Astrocyte (in vitro differentiated cells and primary cell): ENCODE results near the gene OPA3. TPM values are rescaled to one million over a fixed set of nuclear protein-coding genes. Genes with fewer than 3 reads are reported as not detected.

ENCODE experiments used
- DNase-seq: peaks from one replicate; pipeline ENCODE4 v3.0.0-alpha.2; 2010; ENCODE audit warnings: low read depth
- FAIRE-seq: peaks from 2 replicates; lab custom pipeline; 2011; peaks lifted over from hg19 to GRCh38; lab: Jason Lieb, UNC
- H2AFZ ChIP-seq: 2 replicates; pipeline ENCODE4 v1.6.0; 2012; ENCODE audit warnings: low read depth, low read length, inconsistent platforms
- H3K27ac ChIP-seq: 2 replicates; pipeline ENCODE4 v1.5.1; 2011; ENCODE audit warnings: low read depth, low read length, inconsistent platforms
- H3K27me3 ChIP-seq: 2 replicates; pipeline ENCODE4 v1.6.0; 2011; ENCODE audit warnings: low read length, inconsistent platforms; ENCODE audit not compliant: insufficient read depth
- H3K36me3 ChIP-seq: 2 replicates; pipeline ENCODE4 v1.5.1; 2011; ENCODE audit warnings: low read length, inconsistent platforms; ENCODE audit not compliant: insufficient read depth
- H3K4me1 ChIP-seq: 2 replicates; pipeline ENCODE4 v1.5.1; 2011; ENCODE audit warnings: low read length, inconsistent platforms; ENCODE audit not compliant: insufficient read depth
- H3K4me2 ChIP-seq: 2 replicates; pipeline ENCODE4 v1.6.0; 2012; ENCODE audit warnings: low read length, inconsistent platforms
- H3K4me3 ChIP-seq: 2 replicates; pipeline ENCODE4 v1.5.1; 2011; ENCODE audit warnings: low read depth, mild to moderate bottlenecking, low read length, inconsistent platforms; ENCODE audit not compliant: insufficient read depth
- H3K79me2 ChIP-seq: 2 replicates; pipeline ENCODE4 v1.6.0; 2012; ENCODE audit warnings: mild to moderate bottlenecking, low read length, inconsistent platforms; ENCODE audit not compliant: insufficient read depth
- H3K9ac ChIP-seq: 2 replicates; pipeline ENCODE4 v1.6.0; 2012; ENCODE audit warnings: mild to moderate bottlenecking, low read length, inconsistent platforms
- H3K9me3 ChIP-seq: 2 replicates; pipeline ENCODE4 v1.5.1; 2012; ENCODE audit warnings: low read depth, mild to moderate bottlenecking, low read length, inconsistent platforms; ENCODE audit not compliant: insufficient read depth
- H4K20me1 ChIP-seq: 2 replicates; pipeline ENCODE4 v1.6.0; 2012; ENCODE audit warnings: low read length, inconsistent platforms; ENCODE audit not compliant: insufficient read depth
- H3K27ac Mint-ChIP-seq: one replicate; pipeline ENCODE4 v1.8.0; 2021; ENCODE audit warnings: mild to moderate bottlenecking, mixed read lengths; ENCODE audit not compliant: unreplicated experiment
- H3K27me3 Mint-ChIP-seq: one replicate; pipeline ENCODE4 v1.8.0; 2021; ENCODE audit warnings: low read depth, mixed read lengths; ENCODE audit not compliant: unreplicated experiment
- H3K36me3 Mint-ChIP-seq: one replicate; pipeline ENCODE4 v1.8.0; 2021; ENCODE audit warnings: low read depth, mixed read lengths; ENCODE audit not compliant: unreplicated experiment
- H3K4me1 Mint-ChIP-seq: one replicate; pipeline ENCODE4 v1.8.0; 2021; ENCODE audit warnings: low read depth, mixed read lengths; ENCODE audit not compliant: unreplicated experiment
- H3K4me3 Mint-ChIP-seq: one replicate; pipeline ENCODE4 v1.8.0; 2021; ENCODE audit warnings: mild to moderate bottlenecking, moderate library complexity, mixed read lengths; ENCODE audit not compliant: unreplicated experiment
- H3K9me3 Mint-ChIP-seq: one replicate; pipeline ENCODE4 v1.8.0; 2021; ENCODE audit warnings: mild to moderate bottlenecking, mixed read lengths; ENCODE audit not compliant: unreplicated experiment
- CTCF ChIP-seq: IDR thresholded peaks from 2 replicates; pipeline ENCODE4 v1.5.1; 2011; ENCODE audit warnings: low read depth, mild to moderate bottlenecking, inconsistent platforms, low read length, moderate library complexity; ENCODE audit not compliant: insufficient read depth
- EZH2 ChIP-seq: IDR thresholded peaks from 2 replicates; pipeline ENCODE4 v1.6.1; 2012; ENCODE audit warnings: mild to moderate bottlenecking, low read length, inconsistent platforms; ENCODE audit not compliant: insufficient read depth
- total RNA-seq: library from RNA; stranded (reverse); gene quantifications from 2 replicates; pipeline ENCODE4 v1.2.1, GENCODE V29; 2021

Gene OPA3
- total RNA-seq, 1 donor from 2014 or later: 12.8 TPM

DNA sequence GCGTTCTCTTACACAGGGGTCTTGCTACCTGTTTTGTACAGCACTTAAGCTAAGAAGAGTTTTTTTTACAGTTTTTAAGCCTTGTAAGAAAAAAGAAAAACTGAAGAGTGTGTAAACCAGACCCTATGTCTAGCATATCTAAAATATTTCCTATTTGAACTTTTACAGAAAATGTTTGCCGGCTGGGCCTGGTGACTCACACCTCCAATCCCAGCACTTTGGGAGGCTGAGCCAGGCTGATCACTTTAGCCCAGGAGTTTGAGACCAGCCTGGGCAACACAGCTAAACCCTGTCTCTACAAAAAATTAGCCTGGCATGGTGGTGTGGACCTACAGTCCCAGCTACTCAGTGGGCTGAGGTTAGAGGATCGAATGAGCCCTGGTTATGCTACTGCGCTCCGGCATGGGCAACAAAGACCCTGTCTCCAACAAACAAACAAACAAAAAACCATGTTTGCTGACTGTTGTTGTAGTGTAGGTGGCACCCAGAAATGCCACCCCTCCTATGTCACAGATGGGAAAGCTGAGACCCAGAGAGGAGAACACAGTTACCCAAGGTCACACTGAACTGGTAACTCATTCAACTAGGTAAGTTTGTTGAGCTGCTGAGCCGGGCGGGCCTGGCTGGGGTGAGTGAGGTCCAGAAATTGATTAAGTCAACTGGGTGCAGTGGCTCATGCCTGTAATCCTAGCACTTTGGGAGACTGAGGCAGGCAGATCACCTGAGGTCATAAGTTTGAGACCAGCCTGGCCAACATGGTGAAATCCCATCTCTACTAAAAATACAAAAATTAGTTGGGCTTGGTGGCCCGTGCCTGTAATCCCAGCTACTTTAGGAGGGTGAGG, 79.2 kb downstream of the OPA3 start:
- Mint-ChIP-seq H3K36me3 (peaks cover 1% of the 10 kb centered on the region), H3K27ac (peak overlapping the region; percentile 91), H3K27me3 (peaks cover 7% of the 10 kb centered on the region), H3K9me3 (no peaks in the 10 kb centered on the region), H3K4me3 (peak overlapping the region; percentile 68), H3K4me1 (peaks cover 6% of the 10 kb centered on the region)
- Histone ChIP-seq H3K27ac (peak overlapping the region; percentile 87), H3K36me3 (peaks cover 1% of the 10 kb centered on the region), H3K4me3 (no peak overlapping the region), H4K20me1 (peaks cover 13% of the 10 kb centered on the region), H3K27me3 (no peaks in the 10 kb centered on the region), H3K79me2 (peaks cover 35% of the 10 kb centered on the region), H3K9ac (no peak overlapping the region), H3K9me3 (no peaks in the 10 kb centered on the region), H3K4me2 (peak overlapping the region; percentile 100), H2AFZ (no peak overlapping the region), H3K4me1 (peaks cover 23% of the 10 kb centered on the region)
- no peak for TF ChIP-seq EZH2
- no peak for TF ChIP-seq CTCF
- FAIRE-seq (no peak), DNase-seq (peak; percentile 19)

DNA sequence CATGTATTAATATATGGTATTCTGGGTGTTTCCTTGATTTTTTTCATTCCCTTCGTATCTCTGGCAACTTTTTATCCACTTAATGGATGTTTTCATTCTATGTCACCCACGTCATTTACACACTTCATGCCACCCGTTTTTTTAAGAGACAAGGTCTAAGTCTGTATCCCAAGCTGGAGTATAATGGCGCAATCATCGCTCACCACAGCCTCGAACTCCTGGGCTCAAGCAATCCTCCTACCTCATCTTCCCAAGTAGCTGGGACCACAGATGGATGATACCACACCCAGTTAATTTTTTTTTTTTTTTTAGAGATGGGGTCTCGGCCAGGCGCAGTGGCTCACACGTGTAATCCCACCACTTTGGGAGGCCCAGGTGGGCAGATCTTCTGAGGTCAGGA, 80.7 kb downstream of the OPA3 start:
- Histone ChIP-seq H3K4me2 (no peak overlapping the region), H3K4me1 (peaks cover 17% of the 10 kb centered on the region), H3K9ac (no peak overlapping the region), H3K27me3 (peaks cover 8% of the 10 kb centered on the region), H3K9me3 (no peaks in the 10 kb centered on the region), H3K36me3 (no peaks in the 10 kb centered on the region), H3K79me2 (peaks cover 20% of the 10 kb centered on the region), H3K27ac (no peak overlapping the region), H3K4me3 (no peak overlapping the region), H4K20me1 (peaks cover 4% of the 10 kb centered on the region), H2AFZ (no peak overlapping the region)
- Mint-ChIP-seq H3K36me3 (no peaks in the 10 kb centered on the region), H3K27me3 (peaks cover 13% of the 10 kb centered on the region), H3K4me1 (peaks cover 6% of the 10 kb centered on the region), H3K27ac (no peak overlapping the region), H3K9me3 (peaks cover 2% of the 10 kb centered on the region), H3K4me3 (no peak overlapping the region)
- TF ChIP-seq EZH2 (no peak), CTCF (no peak)
- FAIRE-seq (no peak), DNase-seq (no peak)

- no peaks in the 10 kb centered on the region for H3K9me3 ChIP-seq
- H3K4me1 Mint-ChIP-seq: peaks cover 6% of the 10 kb centered on the region
- peaks cover 2% of the 10 kb centered on the region for H3K79me2 ChIP-seq
These were observed 82.5 kb downstream of the OPA3 start for GRCh38 chr19:45502111-45502510.

More at GRCh38 chr19:45502111-45502510, 82.5 kb downstream of the OPA3 start:
- peaks cover 23% of the 10 kb centered on the region for H3K27me3 Mint-ChIP-seq
- Histone ChIP-seq H3K36me3 (no peaks in the 10 kb centered on the region), H3K4me1 (peaks cover 20% of the 10 kb centered on the region), H4K20me1 (peaks cover 3% of the 10 kb centered on the region), H3K4me3 (no peak overlapping the region), H3K9ac (no peak overlapping the region), H3K27me3 (peaks cover 13% of the 10 kb centered on the region), H2AFZ (no peak overlapping the region), H3K4me2 (no peak overlapping the region), H3K27ac (no peak overlapping the region)
- FAIRE-seq (no peak), DNase-seq (no peak)
- H3K27ac Mint-ChIP-seq: no peak overlapping the region
- TF ChIP-seq EZH2: no peak
- no peak for TF ChIP-seq CTCF
- no peak overlapping the region for H3K4me3 Mint-ChIP-seq
- peaks cover 2% of the 10 kb centered on the region for H3K9me3 Mint-ChIP-seq
- no peaks in the 10 kb centered on the region for H3K36me3 Mint-ChIP-seq
